Measurements from ENCODE around the gene SLC7A5.
"Not testable (repeated sequence)": the region's sequence is repeated elsewhere in the genome, so short reads cannot be mapped to it uniquely, and the experiment has no call there.

DNA sequence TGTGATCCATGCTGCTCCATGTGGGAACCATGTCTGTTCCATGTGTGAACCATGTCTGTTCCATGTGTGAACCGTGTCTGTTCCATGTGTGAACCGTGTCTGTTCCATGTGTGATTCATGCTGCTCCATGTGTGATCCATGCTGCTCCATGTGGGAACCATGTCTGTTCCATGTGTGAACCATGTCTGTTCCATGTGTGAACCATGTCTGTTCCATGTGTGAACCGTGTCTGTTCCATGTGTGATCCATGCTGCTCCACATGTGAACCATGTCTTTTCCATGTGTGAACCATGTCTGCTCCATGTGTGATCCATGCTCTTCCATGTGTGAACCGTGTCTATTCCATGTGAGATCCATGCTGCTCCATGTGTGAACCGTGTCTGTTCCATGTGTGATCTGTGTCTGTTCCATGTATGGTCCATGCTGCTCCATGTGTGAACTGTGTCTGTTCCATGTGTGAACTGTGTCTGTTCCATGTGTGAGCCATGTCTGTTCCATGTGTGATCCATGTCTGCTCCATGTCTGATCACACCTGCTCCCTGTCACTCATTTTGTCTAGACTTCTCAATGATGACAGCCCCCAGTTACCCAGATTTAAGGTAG is 10.2 kb upstream of the SLC7A5 start:
- TF ChIP-seq, protein P1, sequence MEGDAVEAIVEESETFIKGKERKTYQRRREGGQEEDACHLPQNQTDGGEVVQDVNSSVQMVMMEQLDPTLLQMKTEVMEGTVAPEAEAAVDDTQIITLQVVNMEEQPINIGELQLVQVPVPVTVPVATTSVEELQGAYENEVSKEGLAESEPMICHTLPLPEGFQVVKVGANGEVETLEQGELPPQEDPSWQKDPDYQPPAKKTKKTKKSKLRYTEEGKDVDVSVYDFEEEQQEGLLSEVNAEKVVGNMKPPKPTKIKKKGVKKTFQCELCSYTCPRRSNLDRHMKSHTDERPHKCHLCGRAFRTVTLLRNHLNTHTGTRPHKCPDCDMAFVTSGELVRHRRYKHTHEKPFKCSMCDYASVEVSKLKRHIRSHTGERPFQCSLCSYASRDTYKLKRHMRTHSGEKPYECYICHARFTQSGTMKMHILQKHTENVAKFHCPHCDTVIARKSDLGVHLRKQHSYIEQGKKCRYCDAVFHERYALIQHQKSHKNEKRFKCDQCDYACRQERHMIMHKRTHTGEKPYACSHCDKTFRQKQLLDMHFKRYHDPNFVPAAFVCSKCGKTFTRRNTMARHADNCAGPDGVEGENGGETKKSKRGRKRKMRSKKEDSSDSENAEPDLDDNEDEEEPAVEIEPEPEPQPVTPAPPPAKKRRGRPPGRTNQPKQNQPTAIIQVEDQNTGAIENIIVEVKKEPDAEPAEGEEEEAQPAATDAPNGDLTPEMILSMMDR (conservative IDR thresholded peaks at IDR 0.05), result not testable (repeated sequence)
- TF ChIP-seq ZFX (IDR thresholded peaks at IDR 0.05), result not testable (repeated sequence)

Measured in C4-2B (cell line).